GM18520 (cell line): ENCODE measurements around the gene COL16A1.

Experiments used
- ATAC-seq: cut with Tn5 transposase; IDR thresholded peaks from one replicate; pipeline ENCODE4 v1.9.1; 2021; ENCODE audit not compliant: unreplicated experiment

Gene COL16A1

GRCh38 chr1:31703431-31704270, at the start of gene COL16A1:
Gene COL16A1, minus strand, starts transcription at chr1:31704017. Its CDS starts 1,824 bp downstream, at chr1:31702193.
- no peak for ATAC-seq

- no peak for ATAC-seq
These were observed 49.2 kb upstream of the COL16A1 start for GRCh38 chr1:31752952-31753475.

DNA sequence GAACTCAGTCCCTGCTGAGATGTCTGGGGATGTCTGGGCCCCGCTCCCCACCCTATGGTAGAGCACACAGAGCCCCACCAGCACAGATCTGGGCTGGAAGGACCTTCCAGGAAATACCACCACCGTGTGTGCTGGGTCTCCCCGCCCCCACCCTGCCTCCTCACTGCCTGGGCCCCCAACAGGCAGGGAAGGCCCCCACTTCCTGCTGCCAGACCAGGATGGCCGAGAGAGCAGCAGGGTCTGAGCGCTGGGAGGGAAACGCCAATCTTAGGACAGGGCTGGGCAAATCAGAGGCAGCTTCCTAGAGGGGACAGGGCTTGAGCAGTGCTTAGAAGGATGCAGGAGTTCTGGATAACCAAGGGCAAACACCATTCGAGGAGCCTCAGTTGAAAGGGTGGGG, 48.4 kb upstream of the COL16A1 start:
- no peak for ATAC-seq

GRCh38 chr1:31751822-31752241, 48.0 kb upstream of the COL16A1 start:
- ATAC-seq, result no peak

GRCh38 chr1:31750858-31751510, 47.2 kb upstream of the COL16A1 start:
- ATAC-seq, result no peak

DNA sequence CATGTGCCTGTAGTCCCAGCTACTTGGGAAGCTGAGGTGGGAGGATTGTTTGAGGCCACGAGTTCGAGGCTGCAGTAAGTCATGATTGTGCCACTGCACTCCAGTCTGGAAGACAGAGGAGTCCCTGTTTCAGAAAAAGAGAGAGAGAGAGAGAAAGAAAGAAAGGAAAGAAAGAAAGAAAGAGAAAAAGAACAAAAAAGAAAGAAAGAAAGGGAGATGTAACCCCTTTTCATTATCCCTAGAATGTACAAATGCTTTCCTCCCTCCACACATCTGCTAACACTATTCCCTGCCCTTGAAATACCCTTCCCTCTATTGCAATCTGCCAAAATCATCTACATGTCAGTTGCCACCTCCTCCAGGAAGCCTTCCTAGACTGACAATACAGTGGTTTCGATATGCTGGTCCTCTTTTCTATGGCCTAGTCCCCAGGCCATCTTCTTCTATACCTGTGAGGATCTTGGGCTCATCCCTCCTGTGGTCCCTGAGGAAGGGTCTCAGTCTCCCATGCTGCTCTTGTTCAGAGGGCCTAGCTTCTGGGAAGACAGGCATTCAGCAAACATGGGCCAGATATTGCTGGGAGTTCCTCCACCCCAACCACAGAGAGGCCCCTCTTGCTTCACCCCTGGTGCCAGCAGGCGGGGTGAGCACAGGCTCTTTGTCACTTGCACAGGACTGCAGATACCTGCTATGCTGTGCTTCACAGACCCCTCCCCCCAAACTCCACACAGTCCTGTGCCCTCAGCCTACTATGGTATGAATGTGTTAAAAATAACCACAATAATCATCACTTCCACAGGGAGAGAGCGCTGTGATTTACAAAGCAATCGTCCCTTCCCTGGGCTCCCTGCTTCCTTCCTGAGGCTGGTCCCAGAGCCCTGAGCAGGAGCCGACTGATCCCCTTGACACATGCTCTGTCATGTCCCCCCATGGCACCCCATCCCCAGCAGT, 46.2 kb upstream of the COL16A1 start:
- ATAC-seq, result no peak

DNA sequence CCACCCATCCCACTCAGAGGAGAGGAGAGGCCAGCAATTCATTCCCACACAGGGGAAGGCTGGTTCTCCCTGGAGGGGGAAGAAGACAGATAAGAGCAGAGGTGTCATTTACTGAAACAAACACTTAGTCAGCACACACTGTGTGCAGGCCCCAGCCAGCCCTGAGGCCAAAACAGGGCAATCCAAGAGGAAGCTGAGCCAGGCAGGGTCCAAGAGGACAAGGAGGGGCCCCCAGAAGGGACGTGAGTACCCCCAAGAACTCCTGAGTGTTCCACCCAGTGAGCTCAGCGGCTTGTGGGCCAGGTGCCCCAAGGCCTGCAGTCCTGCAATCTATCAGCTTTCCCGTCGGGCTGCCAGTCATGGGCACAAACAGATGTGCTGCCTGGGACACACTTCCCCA, 44.5 kb upstream of the COL16A1 start:
- no peak for ATAC-seq

DNA sequence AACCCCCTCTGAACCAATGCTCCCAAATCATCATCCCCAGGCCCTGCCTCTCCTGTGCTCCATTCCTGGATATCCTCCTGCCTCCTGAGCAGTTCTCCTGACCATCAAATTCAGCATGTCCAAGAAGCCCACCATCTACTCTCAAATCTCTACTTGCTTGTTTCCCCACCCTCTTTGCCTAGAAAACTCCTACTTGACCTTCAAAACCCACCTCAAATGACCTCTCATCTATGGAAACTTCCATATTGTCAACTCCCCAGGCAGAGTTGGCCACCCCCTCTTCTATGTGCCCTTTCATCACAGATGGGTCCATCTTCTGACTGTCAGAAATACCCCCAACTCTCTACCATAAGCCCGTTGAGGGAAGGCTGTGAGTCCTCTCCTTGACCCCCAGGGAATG, 43.5 kb upstream of the COL16A1 start:
- no peak for ATAC-seq

GRCh38 chr1:31746687-31747086, 42.9 kb upstream of the COL16A1 start:
- ATAC-seq, result no peak

- ATAC-seq, result no peak
These were observed 42.3 kb upstream of the COL16A1 start for GRCh38 chr1:31745946-31746670.

DNA sequence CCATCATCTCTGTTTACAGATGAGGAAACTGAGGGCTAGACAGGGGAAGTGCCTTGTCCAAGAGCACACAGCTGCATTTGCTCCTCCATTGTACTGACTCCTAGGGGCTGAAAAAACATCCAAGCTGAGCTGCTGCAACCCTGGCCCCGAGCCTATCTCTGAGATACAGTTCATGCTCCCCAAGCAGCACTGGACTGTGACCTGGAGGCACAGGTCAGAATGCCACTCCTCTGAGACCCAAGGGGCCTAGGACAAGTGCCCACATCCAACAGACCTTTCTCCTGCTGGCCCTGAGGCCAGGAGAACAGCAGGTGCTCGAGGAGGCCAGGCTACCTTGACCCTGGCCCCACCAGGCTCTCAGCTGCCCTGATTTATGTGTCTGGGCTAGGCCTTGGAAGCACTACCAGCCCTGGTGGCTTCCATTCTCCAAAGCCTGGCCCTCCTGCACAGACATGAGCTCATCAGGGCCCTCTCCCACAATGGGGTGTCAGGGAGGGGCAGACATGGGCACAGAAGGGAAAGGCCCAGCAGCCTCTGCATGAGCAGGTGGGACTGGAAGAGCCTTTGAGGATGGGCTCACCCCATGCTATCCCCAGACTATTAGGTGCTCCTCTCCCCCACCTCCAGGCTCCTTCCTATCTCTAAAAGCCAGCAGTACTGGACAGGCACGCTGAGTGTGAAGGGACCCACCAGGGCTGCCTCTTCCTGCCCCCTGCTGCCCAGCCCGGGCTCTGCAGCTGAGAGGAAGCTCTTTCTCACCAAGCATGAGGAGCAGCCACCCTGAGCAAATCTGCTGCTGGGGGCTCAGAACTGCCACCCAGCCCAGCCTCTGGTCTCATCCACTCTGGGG, 41.5 kb upstream of the COL16A1 start:
- no peak for ATAC-seq

- no peak for ATAC-seq
These were observed 40.5 kb upstream of the COL16A1 start for GRCh38 chr1:31744165-31744888.

DNA sequence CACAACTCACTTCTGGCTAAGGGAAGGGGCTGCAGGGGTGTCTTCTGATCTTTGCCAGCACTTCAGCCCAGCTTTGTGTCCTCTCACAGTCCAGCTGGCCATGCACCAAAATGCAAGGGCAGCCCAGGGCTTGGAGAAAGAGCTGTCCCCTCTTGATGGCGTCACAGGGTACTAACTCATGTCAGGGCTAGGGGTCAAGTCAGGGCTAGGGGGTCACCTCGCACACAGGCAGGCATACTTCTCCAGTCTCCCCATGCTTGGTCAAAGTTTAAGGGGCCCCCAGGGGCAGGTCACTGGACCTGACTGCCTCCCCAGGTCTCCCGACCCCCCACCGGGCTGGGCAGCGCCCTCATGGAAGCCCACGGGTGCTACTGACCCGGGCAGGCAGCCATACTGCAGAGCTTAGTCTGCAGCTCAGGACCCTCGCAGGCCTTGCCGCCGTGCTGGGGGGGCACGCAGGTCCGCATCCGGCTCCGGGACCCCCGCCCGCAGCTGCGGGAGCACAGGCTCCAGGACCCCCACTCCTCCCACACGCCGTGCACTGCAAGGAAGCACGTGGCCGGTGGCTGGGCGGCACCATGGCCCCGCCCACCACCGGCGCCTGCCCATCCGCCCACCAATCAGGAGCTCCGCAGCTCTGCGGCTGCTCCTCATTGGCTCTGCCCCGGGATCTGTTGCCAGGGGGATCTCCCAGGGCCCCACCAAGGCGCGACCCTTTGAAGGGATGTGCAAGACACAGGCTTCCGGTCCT, 38.8 kb upstream of the COL16A1 start:
- ATAC-seq, result no peak

DNA sequence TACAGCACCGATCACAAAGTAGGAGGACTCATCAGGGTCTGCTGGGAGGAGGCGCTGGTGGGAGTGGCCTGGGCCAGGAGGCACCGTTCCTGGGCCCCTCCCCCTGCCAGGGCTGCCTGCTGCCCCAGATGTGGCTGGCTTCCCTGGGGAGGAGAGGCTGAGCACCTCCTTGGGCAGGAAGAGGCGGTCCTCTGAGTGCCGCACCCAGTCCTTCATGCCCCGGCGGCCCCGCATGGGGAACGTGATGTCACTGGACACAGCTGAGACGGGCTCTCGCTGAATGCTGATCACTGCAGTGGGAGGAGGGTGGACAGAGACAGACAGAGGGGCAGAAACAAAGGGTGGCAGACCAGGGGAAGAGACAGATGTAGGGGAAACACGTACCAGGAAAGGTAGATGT, 35.5 kb upstream of the COL16A1 start:
- no peak for ATAC-seq

- no peak for ATAC-seq
These were observed 32.9 kb upstream of the COL16A1 start for GRCh38 chr1:31736675-31737074.

DNA sequence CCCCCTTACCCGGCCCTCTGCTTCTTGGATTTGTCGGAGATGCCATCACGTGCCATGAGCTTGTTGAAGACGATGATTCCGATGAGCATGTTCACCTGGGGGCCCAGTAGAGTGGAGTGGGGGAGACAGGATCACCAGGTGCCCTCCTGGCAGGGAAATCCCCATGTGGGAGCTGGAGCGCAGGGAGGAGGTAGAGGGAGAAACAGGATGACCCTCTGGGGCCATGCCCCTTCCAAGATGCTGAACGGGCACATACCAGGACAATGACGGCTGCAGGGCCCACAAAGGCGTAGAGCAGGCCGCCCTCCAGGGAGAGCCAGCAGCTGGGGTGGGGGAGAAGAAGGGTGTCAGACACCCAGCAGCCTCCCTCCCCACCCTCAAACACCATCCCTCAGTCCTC, 31.8 kb upstream of the COL16A1 start:
- no peak for ATAC-seq

DNA sequence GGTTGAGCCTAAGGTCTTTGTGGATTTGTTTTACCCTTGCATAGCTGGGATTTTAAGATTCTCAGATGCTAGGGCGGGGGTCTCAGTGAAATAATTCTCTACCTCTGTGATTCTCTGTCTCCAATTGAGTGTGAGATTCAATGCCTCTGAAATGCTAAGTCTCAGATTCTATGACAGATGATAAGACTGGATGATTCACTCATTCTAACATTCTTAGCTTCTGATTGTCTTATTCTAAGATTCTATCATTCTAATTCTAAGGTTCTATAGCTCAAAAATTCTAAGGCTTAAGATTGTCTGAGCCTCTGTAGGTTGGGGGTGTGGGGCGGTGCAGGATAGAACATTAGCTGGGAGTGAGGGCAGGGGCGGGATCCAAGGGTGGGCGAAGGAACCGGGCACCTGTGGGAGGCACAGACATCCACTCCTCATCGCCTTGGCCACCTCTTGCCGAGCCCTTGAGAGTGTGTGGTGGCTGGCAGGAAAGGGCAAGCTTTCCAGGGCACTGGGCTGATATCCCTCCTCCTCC, 30.8 kb upstream of the COL16A1 start:
- ATAC-seq, result no peak
